GM19238 (cell line): ENCODE measurements around the gene SLX4IP.

Source experiments
- DNase-seq: peaks from one replicate; pipeline ENCODE4 v3.0.0; 2011; ENCODE audit warnings: low spot score; ENCODE audit not compliant: insufficient read length

The SLX4IP gene

GRCh38 chr20:10466325-10466724 lies 31.2 kb downstream of the SLX4IP start:
- DNase-seq: no peak

- no peak for DNase-seq
Observed at GRCh38 chr20:10466855-10467254, 31.8 kb downstream of the SLX4IP start.

DNA sequence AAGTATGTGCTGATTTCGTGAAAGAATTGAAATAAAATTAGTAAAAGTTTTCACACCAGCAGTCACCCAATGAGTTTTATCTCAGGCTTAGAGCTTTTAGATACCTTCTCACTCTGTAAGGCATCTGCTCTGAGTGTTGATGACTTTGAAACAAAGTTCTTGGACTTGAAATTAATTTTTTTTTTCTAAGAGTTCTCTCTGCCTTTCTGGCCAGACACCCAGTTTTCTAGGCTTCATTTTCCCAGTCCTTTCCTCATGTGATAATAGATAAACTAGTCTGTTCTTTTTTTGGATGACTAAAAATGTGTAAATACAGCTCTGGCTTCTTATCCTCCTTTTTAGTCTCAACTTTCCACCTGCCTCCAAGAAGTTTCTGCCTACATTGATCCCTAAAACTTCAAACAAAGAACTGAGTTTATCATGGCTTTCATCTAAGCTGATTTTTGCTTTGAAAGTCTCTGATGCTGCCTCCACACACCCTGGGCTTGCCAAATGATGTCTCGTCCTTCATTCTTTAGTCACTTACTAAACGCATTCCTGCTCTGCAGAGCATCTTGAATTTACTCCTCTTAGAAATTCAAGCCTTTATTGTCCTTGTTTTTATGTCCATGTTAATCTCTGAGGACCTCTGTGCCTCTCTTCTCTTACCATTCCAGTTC lies 32.7 kb downstream of the SLX4IP start:
- no peak for DNase-seq

- DNase-seq: no peak
Observed at GRCh38 chr20:10468340-10468845, 33.3 kb downstream of the SLX4IP start.

GRCh38 chr20:10469056-10469455 lies 34.0 kb downstream of the SLX4IP start:
- DNase-seq: no peak

DNA sequence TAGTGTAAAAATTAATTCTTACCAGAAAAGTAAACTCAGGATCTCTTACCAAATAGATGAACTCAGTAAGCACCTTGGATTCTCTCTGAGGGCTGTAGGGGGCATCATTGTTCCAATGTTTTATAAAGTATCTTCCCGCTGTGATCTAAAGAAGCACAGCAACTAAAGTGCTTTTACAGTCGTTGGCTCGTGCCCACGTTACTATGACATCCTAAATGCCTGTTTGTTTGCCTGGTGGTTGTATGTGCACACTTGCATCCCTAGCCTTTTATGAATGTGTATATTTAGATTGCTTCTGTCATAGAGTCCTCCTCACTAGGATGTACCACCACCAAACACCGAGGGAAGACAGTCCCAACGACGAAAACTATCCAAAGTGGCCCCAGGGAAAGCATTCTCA lies 34.5 kb downstream of the SLX4IP start:
- DNase-seq: no peak

- DNase-seq: no peak
Observed at GRCh38 chr20:10470276-10470675, 35.2 kb downstream of the SLX4IP start.

DNA sequence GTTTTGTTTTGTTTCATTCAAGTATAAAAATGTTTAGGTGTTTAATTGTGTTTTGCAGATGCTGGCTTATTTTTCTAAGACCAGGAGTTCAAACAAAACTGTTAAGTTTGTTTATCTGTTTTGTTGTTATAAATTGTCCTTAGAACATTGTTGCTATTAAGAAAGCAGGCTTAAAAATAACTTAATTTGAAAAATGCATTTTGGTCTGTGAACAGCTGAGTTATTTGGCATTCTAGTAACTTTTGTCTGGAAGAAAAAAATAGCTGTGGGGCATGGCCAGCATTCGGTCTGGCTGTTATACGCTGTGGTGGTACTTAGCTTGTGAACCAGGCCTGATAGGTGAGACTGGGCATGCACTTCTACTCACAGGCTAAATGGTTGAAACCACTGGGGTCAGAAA lies 37.8 kb downstream of the SLX4IP start:
- DNase-seq: no peak

- DNase-seq: no peak
Observed at GRCh38 chr20:10474606-10475184, 39.6 kb downstream of the SLX4IP start.

DNA sequence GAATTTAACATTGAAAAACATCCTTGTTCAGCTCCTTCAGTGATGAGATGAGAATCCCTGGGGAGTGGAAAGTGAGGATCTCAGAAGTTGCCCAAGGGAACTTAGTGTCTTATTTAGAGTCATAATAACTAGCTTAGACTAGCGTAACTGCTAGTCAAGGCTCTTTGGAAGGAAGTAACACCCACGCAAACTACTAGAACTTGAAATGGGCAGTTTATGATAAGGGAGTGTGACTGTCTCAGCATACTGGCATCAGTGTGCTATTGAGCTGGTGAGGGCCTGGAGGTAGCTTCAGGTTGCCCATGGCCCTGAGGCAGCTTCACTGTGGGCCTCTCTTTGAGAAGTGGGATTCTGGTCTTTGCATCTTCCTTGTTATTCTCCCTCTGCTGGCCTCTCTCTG lies 40.1 kb downstream of the SLX4IP start:
- DNase-seq: no peak

- DNase-seq: no peak
Observed at GRCh38 chr20:10476319-10476724, 41.2 kb downstream of the SLX4IP start.

- DNase-seq: no peak
Observed at GRCh38 chr20:10478205-10478604, 43.1 kb downstream of the SLX4IP start.

GRCh38 chr20:10478930-10479329 lies 43.8 kb downstream of the SLX4IP start:
- no peak for DNase-seq

GRCh38 chr20:10481676-10482075 lies 46.6 kb downstream of the SLX4IP start:
- no peak for DNase-seq

- DNase-seq: no peak
Observed at GRCh38 chr20:10483691-10484090, 48.6 kb downstream of the SLX4IP start.

DNA sequence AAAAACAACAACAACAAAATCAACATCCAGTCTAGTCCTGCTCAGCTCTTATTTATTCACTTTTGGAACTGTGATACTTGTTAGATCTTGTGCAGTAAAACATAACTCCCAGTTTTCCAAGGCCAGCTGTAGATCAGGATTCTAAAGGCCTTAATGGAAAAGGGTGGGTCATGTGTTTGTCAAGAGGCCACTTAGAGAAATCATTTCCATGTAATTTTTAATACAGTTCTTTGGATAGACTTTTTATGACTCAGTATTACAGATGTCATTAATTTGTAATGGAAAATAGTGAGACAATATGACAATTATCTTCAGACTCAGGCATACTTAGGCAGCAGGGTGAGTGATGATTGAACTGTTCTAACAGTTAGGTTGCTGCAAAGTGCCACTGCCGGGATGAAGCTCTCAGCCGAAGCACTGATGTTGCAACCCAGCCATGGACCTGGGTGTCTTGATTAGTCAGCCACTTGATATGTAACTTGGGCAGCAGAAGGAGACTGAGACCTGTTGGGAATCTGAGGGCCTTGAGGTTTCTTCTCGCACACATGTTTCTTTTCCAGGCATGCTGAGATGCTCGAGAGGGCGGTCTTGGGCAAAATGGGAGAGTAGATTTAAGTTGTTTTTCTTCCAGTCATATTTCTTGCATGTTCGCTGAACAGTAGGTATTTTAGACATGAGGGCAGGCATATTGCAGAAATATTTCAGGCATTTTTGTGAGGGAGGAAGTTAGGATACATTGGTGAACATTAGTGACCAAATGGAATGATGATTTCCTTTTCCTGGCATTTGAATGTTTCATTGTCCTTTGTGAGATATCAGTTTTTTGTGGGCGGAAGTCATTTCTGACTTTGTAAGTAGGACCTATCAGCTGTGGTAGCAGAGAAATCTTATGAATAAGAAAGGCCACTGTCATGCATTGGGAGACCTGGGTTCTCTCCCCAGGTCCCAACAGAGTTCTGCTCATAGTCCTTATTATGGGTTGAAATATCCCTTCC lies 52.3 kb downstream of the SLX4IP start:
- DNase-seq: no peak

GRCh38 chr20:10488534-10488933 lies 53.4 kb downstream of the SLX4IP start:
- no peak for DNase-seq

- no peak for DNase-seq
Observed at GRCh38 chr20:10489853-10490252, 54.7 kb downstream of the SLX4IP start.

DNA sequence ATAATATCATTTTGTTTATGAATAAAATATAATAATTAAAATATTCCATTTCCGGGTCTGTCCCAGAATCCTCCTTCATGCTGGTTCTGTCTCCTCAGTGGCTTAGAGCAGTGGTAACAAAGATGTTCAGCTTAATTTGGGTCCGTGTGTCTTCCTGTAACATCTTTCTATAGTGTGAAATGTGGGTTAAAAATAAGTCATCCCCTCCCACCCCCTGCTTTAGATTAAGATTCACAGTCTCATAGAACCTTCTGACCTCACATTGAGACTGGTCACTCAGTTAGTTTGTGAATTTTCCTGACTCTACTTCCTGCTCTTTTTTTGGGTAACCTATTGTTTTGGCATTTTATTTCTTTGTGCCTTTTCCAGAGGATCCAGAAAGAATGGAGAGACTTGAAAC lies 55.2 kb downstream of the SLX4IP start:
- no peak for DNase-seq

DNA sequence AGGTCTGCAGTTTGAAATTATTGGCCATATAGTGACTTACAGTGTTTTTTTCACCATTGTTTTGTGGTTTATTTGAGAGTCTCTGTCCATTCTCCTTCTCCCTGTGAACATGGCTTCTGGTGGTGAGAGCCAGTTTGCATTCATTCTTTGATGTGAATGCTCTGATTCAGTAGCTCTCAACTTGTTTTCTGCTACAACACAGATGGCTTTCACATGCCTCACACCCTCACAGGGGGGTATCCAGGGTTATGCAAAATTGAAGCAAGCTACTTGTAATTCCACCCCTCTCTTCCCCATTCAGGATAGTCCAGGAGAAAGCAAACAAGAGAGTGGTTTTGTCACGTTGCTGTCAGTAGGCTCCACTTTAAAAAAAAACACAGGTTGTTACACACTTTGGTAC lies 55.6 kb downstream of the SLX4IP start:
- DNase-seq: no peak

DNA sequence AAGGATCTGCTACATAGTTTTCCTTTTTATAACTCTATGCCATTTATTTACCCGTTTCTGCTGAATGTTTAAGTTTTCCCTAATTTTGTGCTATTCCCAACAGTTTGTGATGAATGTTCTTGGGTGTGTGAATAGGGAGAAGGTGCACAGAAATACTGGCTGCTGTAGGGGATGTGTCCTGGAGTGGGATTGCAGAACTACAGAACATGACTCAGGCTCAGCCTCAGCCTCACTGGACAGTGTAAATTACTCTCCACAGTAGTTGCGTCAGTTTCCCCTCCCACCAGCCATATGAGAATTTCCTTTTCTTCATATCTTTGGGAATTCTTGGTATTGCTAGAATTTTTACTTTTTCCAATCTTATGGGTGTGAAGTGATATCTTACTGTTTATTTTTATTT lies 57.0 kb downstream of the SLX4IP start:
- DNase-seq: no peak

DNA sequence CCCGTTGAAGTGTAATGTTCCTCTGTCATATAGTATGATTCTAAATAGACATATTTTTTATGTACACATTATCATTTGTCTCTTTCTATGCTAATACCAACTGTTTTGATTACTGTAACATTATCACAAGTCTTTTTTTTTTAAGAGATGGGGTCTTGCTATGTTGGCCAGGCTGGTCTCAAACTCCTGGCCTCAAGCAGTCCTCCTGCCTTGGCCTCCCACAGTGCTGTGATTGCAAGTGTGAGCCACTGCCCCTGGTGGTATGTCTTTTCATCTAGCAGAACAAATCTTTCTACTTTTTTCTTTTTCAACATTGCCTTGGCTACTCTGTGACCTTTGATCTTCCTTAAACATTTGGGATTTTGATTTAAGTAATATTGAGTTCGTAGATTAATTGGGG lies 57.7 kb downstream of the SLX4IP start:
- no peak for DNase-seq
